H1 (cell line): ENCODE data around the gene GARNL3. TPM values are rescaled to one million over a fixed set of nuclear protein-coding genes. Genes with fewer than 3 reads are reported as not detected.

Experiments used
- CTCF ChIA-PET: fragments of 300-600 bp; sonication (Branson Sonifier 250); formaldehyde crosslinking; loops from one replicate; lab custom pipeline; 2021; ENCODE audit not compliant: partially characterized antibody; lab: Charles Lee
- POLR2A ChIA-PET: fragments of 300-600 bp; sonication (Branson Sonifier 250); formaldehyde crosslinking; loops from one replicate; lab custom pipeline; 2021; ENCODE audit warnings: inconsistent platforms; ENCODE audit not compliant: partially characterized antibody; lab: Charles Lee
- DNase-seq, 2 experiments: peaks; one replicate each; pipeline versions ENCODE4 v3.0.0 to v3.0.0-alpha.2; 2010 to 2022; ENCODE audit warnings: low spot score in 2 of 2, low read depth in 1 of 2, mixed read lengths in 1 of 2
- FAIRE-seq: peaks from 2 replicates; lab custom pipeline; 2011; peaks lifted over from hg19 to GRCh38; lab: Jason Lieb, UNC
- H2AFZ ChIP-seq: 2 replicates; pipeline ENCODE4 v1.8.1; 2012; ENCODE audit warnings: low read length, inconsistent platforms
- H2AK5ac ChIP-seq: 2 replicates; pipeline ENCODE4 v1.6.1; 2013; ENCODE audit warnings: low read depth, low read length
- H2BK120ac ChIP-seq: replicated peaks from 2 replicates; pipeline ENCODE3; 2013; ENCODE audit warnings: low read depth, low read length, inconsistent platforms
- H2BK12ac ChIP-seq: 2 replicates; pipeline ENCODE4 v1.6.1; 2013; ENCODE audit warnings: low read depth, low read length
- H2BK15ac ChIP-seq: 2 replicates; pipeline ENCODE4 v1.6.1; 2013; ENCODE audit warnings: low read length
- H2BK20ac ChIP-seq: 2 replicates; pipeline ENCODE4 v1.6.1; 2013; ENCODE audit warnings: low read length
- H2BK5ac ChIP-seq: 2 replicates; pipeline ENCODE4 v1.6.1; 2013; ENCODE audit warnings: low read depth, low read length
- H3K14ac ChIP-seq: 2 replicates; pipeline ENCODE4 v1.6.1; 2013; ENCODE audit warnings: inconsistent platforms; ENCODE audit not compliant: insufficient read length
- H3K18ac ChIP-seq: 2 replicates; pipeline ENCODE4 v1.6.1; 2013; ENCODE audit warnings: low read length; ENCODE audit errors: extremely low read depth
- H3K23ac ChIP-seq: 2 replicates; pipeline ENCODE4 v1.6.1; 2013; ENCODE audit warnings: inconsistent platforms; ENCODE audit not compliant: insufficient read length
- H3K23me2 ChIP-seq: 2 replicates; pipeline ENCODE4 v1.6.1; 2013; ENCODE audit warnings: low read depth, low read length
- H3K27ac ChIP-seq: 2 replicates; pipeline ENCODE4 v1.6.1; 2011; ENCODE audit warnings: low read depth, low read length, inconsistent platforms
- H3K27me3 ChIP-seq, 4 experiments: replicated peaks in 1 of 4; 1 replicate in 1 of 4; 2 replicates in 3 of 4; pipeline versions ENCODE4 v1.6.1 to v1.8.1; 2011 to 2013; ENCODE audit warnings: low read length in 3 of 4, mild to moderate bottlenecking in 3 of 4, inconsistent platforms in 2 of 4, mixed read lengths in 2 of 4, moderate library complexity in 1 of 4; ENCODE audit not compliant: control insufficient read depth in 3 of 4, insufficient read depth in 3 of 4; ENCODE audit errors: extremely low read depth in 1 of 4
- H3K36me3 ChIP-seq, 4 experiments: 2 replicates each; pipeline versions ENCODE4 v1.6.1 to v1.8.1; 2011 to 2013; ENCODE audit warnings: mild to moderate bottlenecking in 4 of 4, low read length in 3 of 4, moderate library complexity in 2 of 4, control low read depth in 1 of 4, inconsistent platforms in 1 of 4; ENCODE audit not compliant: insufficient read depth in 4 of 4, control insufficient read depth in 2 of 4
- H3K4ac ChIP-seq: replicated peaks from 2 replicates; pipeline ENCODE3; 2013; ENCODE audit warnings: low read length, low read depth, mixed read lengths, inconsistent platforms; ENCODE audit not compliant: insufficient read length
- H3K4me1 ChIP-seq, 4 experiments: replicated peaks in 1 of 4; 1 replicate in 1 of 4; 2 replicates in 3 of 4; pipeline versions ENCODE4 v1.6.1 to v1.8.1; 2011 to 2013; ENCODE audit warnings: low read length in 3 of 4, inconsistent platforms in 2 of 4, mixed read lengths in 1 of 4; ENCODE audit not compliant: insufficient read depth in 4 of 4, control insufficient read depth in 3 of 4
- H3K4me2 ChIP-seq, 2 experiments: 2 replicates each; pipeline versions ENCODE4 v1.6.1 to v1.8.1; 2011 to 2013; ENCODE audit warnings: low read depth in 2 of 2, low read length in 2 of 2, control low read depth in 1 of 2, inconsistent platforms in 1 of 2, mild to moderate bottlenecking in 1 of 2; ENCODE audit not compliant: insufficient read depth in 1 of 2
- H3K4me3 ChIP-seq, 4 experiments: fragments of 200-600, 300-600 bp in 1 of 4; sonication (generic), shearing (Covaris generic), sonication (Bioruptor Twin) in 1 of 4; 2 replicates each; pipeline versions ENCODE4 v1.5.1 to v1.8.1; 2011 to 2016; ENCODE audit warnings: low read length in 4 of 4, low read depth in 3 of 4, control low read depth in 2 of 4, inconsistent platforms in 2 of 4, mild to moderate bottlenecking in 2 of 4, mixed read lengths in 1 of 4, moderate library complexity in 1 of 4; ENCODE audit not compliant: insufficient read depth in 2 of 4; ENCODE audit errors: extremely low read depth in 1 of 4
- H3K56ac ChIP-seq: replicated peaks from 2 replicates; pipeline ENCODE3; 2013; ENCODE audit warnings: low read depth, mild to moderate bottlenecking, mixed read lengths, low read length, inconsistent platforms; ENCODE audit not compliant: insufficient read length
- H3K79me1 ChIP-seq: 2 replicates; pipeline ENCODE4 v1.6.1; 2013; ENCODE audit warnings: low read depth, low read length, control low read depth
- H3K79me2 ChIP-seq, 2 experiments: 2 replicates each; pipeline versions ENCODE4 v1.6.1 to v1.8.1; 2012 to 2013; ENCODE audit warnings: low read length in 2 of 2, mild to moderate bottlenecking in 2 of 2, inconsistent platforms in 1 of 2; ENCODE audit not compliant: insufficient read depth in 2 of 2, control insufficient read depth in 1 of 2
- H3K9ac ChIP-seq, 4 experiments: replicated peaks in 1 of 4; 1 replicate in 1 of 4; 2 replicates in 3 of 4; pipeline versions ENCODE4 v1.6.1 to v1.8.1; 2011 to 2013; ENCODE audit warnings: low read depth in 3 of 4, low read length in 3 of 4, control low read depth in 2 of 4, mild to moderate bottlenecking in 2 of 4, moderate library complexity in 2 of 4, inconsistent platforms in 1 of 4; ENCODE audit errors: extremely low read depth in 1 of 4
- H3K9me3 ChIP-seq, 2 experiments: 2 replicates each; pipeline versions ENCODE4 v1.6.1 to v1.8.1; 2012 to 2013; ENCODE audit warnings: mild to moderate bottlenecking in 2 of 2, moderate library complexity in 2 of 2, control low read depth in 1 of 2, inconsistent platforms in 1 of 2, low read depth in 1 of 2, low read length in 1 of 2, mixed read lengths in 1 of 2; ENCODE audit not compliant: insufficient read depth in 2 of 2
- H4K20me1 ChIP-seq, 2 experiments: replicated peaks in 1 of 2; 2 replicates each; pipeline versions ENCODE3 to v1.8.1; 2011 to 2013; ENCODE audit warnings: inconsistent platforms in 2 of 2, low read length in 2 of 2, mild to moderate bottlenecking in 1 of 2; ENCODE audit not compliant: insufficient read depth in 2 of 2, control insufficient read depth in 1 of 2
- H4K5ac ChIP-seq: 2 replicates; pipeline ENCODE4 v1.6.1; 2013; ENCODE audit warnings: low read length, low read depth, mixed read lengths, inconsistent platforms; ENCODE audit not compliant: insufficient read length
- H4K8ac ChIP-seq: 2 replicates; pipeline ENCODE4 v1.8.0; 2013; ENCODE audit warnings: mild to moderate bottlenecking, moderate library complexity, low read length, inconsistent platforms; ENCODE audit not compliant: insufficient read depth; ENCODE audit errors: extremely low read depth
- H4K91ac ChIP-seq: replicated peaks from 2 replicates; pipeline ENCODE3; 2013; ENCODE audit warnings: low read length, mixed read lengths, inconsistent platforms; ENCODE audit not compliant: insufficient read length
- BACH1 ChIP-seq: IDR thresholded peaks from 2 replicates; pipeline ENCODE4 v1.6.1; 2012; ENCODE audit warnings: low read length, improper control_type of control experiment
- BCL11A ChIP-seq, 2 experiments: IDR thresholded peaks; one replicate each; pipeline ENCODE4 v1.6.1; 2011; ENCODE audit warnings: low read depth in 2 of 2, low read length in 2 of 2, mild to moderate bottlenecking in 2 of 2
- BRCA1 ChIP-seq: IDR thresholded peaks from 2 replicates; pipeline ENCODE4 v1.6.1; 2012; ENCODE audit warnings: low read depth, low read length, improper control_type of control experiment
- FOSL1 ChIP-seq: IDR thresholded peaks from 2 replicates; pipeline ENCODE4 v1.6.1; 2011; ENCODE audit warnings: mild to moderate bottlenecking, low read depth, low read length, moderate library complexity; ENCODE audit not compliant: insufficient read depth
- JUN ChIP-seq: IDR thresholded peaks from 2 replicates; pipeline ENCODE4 v1.6.1; 2011; ENCODE audit warnings: low read depth, mild to moderate bottlenecking, improper control_type of control experiment, low read length
- RNF2 ChIP-seq: fragments of 200-900, 300-1000 bp; sonication (generic); IDR thresholded peaks from 2 replicates; pipeline ENCODE4 v1.7.1; 2016; ENCODE audit warnings: borderline replicate concordance, low read depth, mild to moderate bottlenecking, antibody characterized with exemption, low read length; ENCODE audit not compliant: poor library complexity, severe bottlenecking; ENCODE audit errors: missing control alignments
- SP2 ChIP-seq: IDR thresholded peaks from 2 replicates; pipeline ENCODE4 v1.6.1; 2012; ENCODE audit warnings: mild to moderate bottlenecking, low read length, inconsistent platforms
- USF2 ChIP-seq: IDR thresholded peaks from 2 replicates; pipeline ENCODE4 v1.6.1; 2011; ENCODE audit warnings: low read length, improper control_type of control experiment
- WGBS, 2 experiments: shearing (Covaris generic) in 1 of 2; methylation state at CpG; one replicate each; pipeline versions ENCODE4 v1.1.6 to v1.1.7; 2013 to 2015; ENCODE audit warnings: low lambda C conversion rate in 2 of 2, mixed read lengths in 2 of 2, inconsistent platforms in 1 of 2, low coverage in 1 of 2, missing lambda C conversion rate in 1 of 2; ENCODE audit not compliant: insufficient replicate concordance in 2 of 2, insufficient coverage in 1 of 2, insufficient read length in 1 of 2; ENCODE audit errors: extremely low coverage in 1 of 2, missing lambda C conversion rate in 1 of 2; 5-methylcytosine and 5-hydroxymethylcytosine counted together
- polyA plus RNA-seq, 7 experiments: library from polyadenylated mRNA; depleted of rRNA in 3 of 7; stranded (reverse) in 5 of 7; unstranded in 2 of 7; fragments of >200 nt in 5 of 7; fragments of 200-250 nt in 2 of 7; gene quantifications; 1 replicate in 5 of 7; 2 replicates in 1 of 7; 4 replicates in 1 of 7; pipeline versions ENCODE4 v1.2.1 to v1.2.3, GENCODE V29; 2011 to 2013; ENCODE audit warnings: missing spikeins in 2 of 7, mixed read lengths in 2 of 7
- total RNA-seq: library from RNA; stranded (reverse); fragmentation: NEBNext Ultra II Directional; extraction: Animal tissue kit (Norgen Biotek cat#: 25700); gene quantifications from 2 replicates; pipeline ENCODE4 v1.2.1, GENCODE V29; 2021
- TF ChIP-seq, protein P1 (sequence below): IDR thresholded peaks from 2 replicates; pipeline ENCODE4 v1.6.1; 2012; ENCODE audit warnings: low read length, inconsistent platforms

GARNL3 gene
- total and polyA plus RNA-seq, 2 of the 8 experiments (the other 6 are each of a cell fraction or from before 2014, with no cell fraction given): 6.5 to 18.3 TPM

DNA sequence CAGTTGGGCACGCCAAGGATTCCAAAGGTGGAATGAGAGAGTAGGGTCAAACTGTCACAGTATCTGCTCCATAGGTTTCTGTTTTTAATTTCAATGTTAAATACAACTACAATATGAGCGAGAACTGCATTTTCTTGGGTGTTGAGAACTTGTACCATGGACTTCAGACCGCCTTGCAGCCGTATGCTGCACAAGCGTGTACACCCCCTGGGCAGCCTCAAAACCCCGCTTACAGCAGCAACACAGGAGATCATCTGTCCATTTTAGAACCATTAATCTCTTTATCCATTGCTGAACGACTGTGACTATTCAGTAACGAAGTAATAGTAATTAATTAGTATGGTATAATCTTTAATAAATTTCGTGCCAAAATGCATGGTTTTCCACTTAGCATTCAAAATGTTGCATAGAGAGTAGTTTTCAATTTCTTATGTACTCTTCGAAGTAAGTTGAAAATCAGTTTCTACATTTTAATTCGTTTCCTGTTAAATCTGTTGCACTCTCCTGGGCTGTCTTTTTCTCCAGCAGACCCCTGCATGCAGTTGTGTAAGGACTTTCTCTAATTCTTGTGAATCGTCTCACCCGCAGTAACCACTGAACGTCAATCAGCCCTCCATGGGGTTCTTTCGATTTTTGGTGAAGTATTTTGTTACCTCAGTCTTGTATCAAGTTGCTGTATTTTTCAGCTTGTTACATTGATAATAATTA is 42.0 kb upstream of the GARNL3 start:
- Histone ChIP-seq H3K56ac (no peak overlapping the region), H3K23ac (no peak overlapping the region), H4K91ac (no peak overlapping the region), H4K20me1 (peaks cover 2 to 7% of the 10 kb centered on the region in 2 experiments), H2BK20ac (no peak overlapping the region), H2BK120ac (no peak overlapping the region), H3K4me3 (no peak overlapping the region), H3K4ac (no peak overlapping the region), H3K79me2 (no peaks in the 10 kb centered on the region), H4K8ac (no peak overlapping the region), H3K27me3 (peaks cover 2 to 15% (median 13%) of the 10 kb centered on the region in 4 experiments; a peak in 6 of 7 replicates), H3K36me3 (no peaks in the 10 kb centered on the region), H3K4me1 (peaks cover 0 to 13% (median 8%) of the 10 kb centered on the region in 4 experiments; a peak in 5 of 7 replicates), H3K23me2 (peaks cover 13% of the 10 kb centered on the region), H3K79me1 (no peaks in the 10 kb centered on the region), H2AFZ (no peak overlapping the region), H3K27ac (no peak overlapping the region), H2BK15ac (no peak overlapping the region), H2BK12ac (no peak overlapping the region), H3K9me3 (no peaks in the 10 kb centered on the region), H2AK5ac (no peak overlapping the region), H3K4me2 (no peak overlapping the region), H2BK5ac (no peak overlapping the region), H3K9ac (no peak overlapping the region), H4K5ac (no peak overlapping the region), H3K18ac (no peak overlapping the region), H3K14ac (no peak overlapping the region)
- ChIA-PET CTCF (interaction anchor here (1.4 to 2.4 kb wide), 4 partner anchors 10 to 175 kb away, joined by 6 to 13 read pairs (median 10); partner anchors contain the start of gene SLC2A8), POLR2A (interaction anchor here (1.1 kb wide), 1 partner anchor 12 kb away, joined by 3 read pairs; no protein-coding TSS in a partner anchor)
- DNase-seq (no peak), FAIRE-seq (no peak)
- 89% methylated on average over 15 of the region's 15 CpGs; no CpG with 5 or more reads in 1 of the 2 experiments for WGBS, 2 experiments
- no peak for TF ChIP-seq FOSL1
- TF ChIP-seq BCL11A (IDR thresholded peaks at IDR 0.05; ENCODE audit: low read depth in 2 of 2, low read length in 2 of 2): no peak
- TF ChIP-seq USF2: no peak
- TF ChIP-seq SP2: no peak
- TF ChIP-seq BACH1: no peak
- TF ChIP-seq, protein P1, sequence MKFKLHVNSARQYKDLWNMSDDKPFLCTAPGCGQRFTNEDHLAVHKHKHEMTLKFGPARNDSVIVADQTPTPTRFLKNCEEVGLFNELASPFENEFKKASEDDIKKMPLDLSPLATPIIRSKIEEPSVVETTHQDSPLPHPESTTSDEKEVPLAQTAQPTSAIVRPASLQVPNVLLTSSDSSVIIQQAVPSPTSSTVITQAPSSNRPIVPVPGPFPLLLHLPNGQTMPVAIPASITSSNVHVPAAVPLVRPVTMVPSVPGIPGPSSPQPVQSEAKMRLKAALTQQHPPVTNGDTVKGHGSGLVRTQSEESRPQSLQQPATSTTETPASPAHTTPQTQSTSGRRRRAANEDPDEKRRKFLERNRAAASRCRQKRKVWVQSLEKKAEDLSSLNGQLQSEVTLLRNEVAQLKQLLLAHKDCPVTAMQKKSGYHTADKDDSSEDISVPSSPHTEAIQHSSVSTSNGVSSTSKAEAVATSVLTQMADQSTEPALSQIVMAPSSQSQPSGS: no peak
- TF ChIP-seq RNF2: no peak
- TF ChIP-seq JUN: no peak
- TF ChIP-seq BRCA1: no peak
